GM12873 (cell line): ENCODE measurements around the gene ADGRG3.

Source experiments
- CTCF ChIP-seq: IDR thresholded peaks from 2 replicates; pipeline ENCODE4 v1.5.1; 2012; ENCODE audit warnings: low read depth, mild to moderate bottlenecking, moderate library complexity, low read length, control low read depth; ENCODE audit not compliant: insufficient read depth; ENCODE audit errors: missing control alignments

Gene ADGRG3

GRCh38 chr16:57700781-57701551 lies 32.9 kb downstream of the ADGRG3 start:
- no peak for TF ChIP-seq CTCF

GRCh38 chr16:57701759-57702371 lies 33.8 kb downstream of the ADGRG3 start:
- no peak for TF ChIP-seq CTCF

GRCh38 chr16:57703416-57704010 lies 35.4 kb downstream of the ADGRG3 start:
- no peak for TF ChIP-seq CTCF

DNA sequence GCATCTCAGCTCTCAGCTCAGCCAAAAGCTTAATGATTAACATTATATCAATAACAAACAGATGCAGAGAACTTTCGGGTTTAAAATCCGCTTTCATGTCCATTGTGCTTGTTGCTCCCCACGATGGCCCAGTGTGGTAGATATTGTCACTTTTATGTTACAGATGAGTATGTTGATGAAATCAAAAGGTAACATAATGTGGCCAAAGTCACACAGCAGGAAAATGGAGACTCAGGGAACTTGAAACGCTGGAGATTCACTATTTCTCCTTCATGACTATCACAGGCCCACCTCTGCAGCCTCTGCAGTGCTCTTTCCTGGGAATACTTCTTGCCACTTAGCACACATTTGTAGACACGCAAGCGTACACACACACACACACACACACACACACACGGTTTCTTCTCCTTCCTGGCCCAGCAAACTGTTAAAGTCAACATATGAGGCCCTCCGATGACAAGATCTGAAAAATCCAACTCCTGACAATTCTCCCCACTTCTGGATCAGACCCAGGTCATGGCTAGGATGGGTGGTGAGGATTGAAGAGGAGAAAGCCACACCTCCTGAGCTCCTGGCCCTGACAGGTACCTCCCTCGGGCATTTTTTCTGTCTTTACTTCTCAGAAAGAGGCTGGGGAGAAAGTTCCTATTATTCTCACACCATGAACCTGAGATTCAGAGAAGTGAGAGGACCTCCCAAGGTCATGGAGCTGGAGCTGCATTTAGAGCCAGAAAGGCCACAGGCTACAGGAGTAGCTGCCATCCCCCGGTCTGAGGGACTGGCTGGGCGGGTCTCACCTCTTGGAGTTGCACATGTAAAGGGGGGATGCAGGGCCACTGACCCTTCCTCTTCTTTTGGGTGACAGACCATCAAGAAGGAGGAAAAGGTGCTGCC lies 36.2 kb downstream of the ADGRG3 start:
- TF ChIP-seq CTCF, result no peak

- no peak for TF ChIP-seq CTCF
Measured at GRCh38 chr16:57704905-57705852, 37.1 kb downstream of the ADGRG3 start.

GRCh38 chr16:57706717-57707116 lies 38.6 kb downstream of the ADGRG3 start:
- TF ChIP-seq CTCF, result no peak
